Hematopoietic multipotent progenitor cell (in vitro differentiated cells): ENCODE results near the gene CELA3B. TPM values are rescaled to one million over a fixed set of nuclear protein-coding genes. Genes with fewer than 3 reads are reported as not detected.
"Not testable (repeated sequence)": the region's sequence is repeated elsewhere in the genome, so short reads cannot be mapped to it uniquely, and the experiment has no call there.

ENCODE experiments used
- DNase-seq, 3 donors: peaks; one replicate each; pipeline ENCODE4 v3.0.0-alpha.2; 2011 to 2015; ENCODE audit warnings: low read depth in 2 of 3, low spot score in 2 of 3
- total RNA-seq: library from RNA; depleted of rRNA; stranded (reverse); fragments of >200 nt; gene quantifications from one replicate; pipeline ENCODE4 v1.2.3, GENCODE V29; 2012

CELA3B gene
- total RNA-seq, 1 donor: not detected

DNA sequence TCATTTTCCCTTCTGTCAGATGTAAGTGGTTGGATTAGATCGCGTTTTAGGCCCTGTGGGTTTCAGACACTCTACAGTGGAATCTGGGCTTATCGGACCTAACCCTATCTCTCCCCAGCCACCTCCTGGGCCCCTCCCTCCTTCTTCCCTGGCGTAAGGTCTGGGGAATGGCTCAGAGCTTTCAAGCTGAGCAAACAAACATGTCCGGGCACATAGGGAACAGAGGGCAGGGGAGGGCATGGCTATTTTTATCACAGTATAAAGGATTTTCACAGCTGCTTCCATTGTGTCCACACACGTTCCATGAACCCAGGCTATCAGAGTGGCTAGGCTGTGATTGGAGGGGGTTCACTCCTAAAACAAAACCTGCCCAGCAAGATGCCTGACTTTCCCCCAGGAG, 2.1 kb upstream of the CELA3B start:
- not testable (repeated sequence) for DNase-seq

GRCh38 chr1:21975296-21975695, 1.5 kb upstream of the CELA3B start:
- not testable (repeated sequence) for DNase-seq

DNA sequence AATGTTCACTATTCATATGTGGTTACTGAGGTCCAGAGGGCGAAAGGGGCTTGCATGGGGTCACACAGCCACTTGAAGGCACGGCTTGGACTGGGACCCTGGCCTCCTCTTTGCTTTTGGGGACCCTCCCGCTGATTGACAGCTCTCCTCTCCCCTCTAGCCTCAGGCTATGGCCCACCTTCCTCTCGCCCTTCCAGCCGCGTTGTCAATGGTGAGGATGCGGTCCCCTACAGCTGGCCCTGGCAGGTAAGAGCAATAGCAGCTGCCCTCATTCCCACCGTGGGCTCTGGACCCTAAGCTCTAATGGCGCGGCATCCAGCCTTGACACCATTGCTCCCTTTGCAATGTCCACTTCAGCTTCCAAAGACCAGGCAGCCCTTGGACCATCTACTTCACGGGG, 1.4 kb downstream of the CELA3B start:
- not testable (repeated sequence) for DNase-seq

DNA sequence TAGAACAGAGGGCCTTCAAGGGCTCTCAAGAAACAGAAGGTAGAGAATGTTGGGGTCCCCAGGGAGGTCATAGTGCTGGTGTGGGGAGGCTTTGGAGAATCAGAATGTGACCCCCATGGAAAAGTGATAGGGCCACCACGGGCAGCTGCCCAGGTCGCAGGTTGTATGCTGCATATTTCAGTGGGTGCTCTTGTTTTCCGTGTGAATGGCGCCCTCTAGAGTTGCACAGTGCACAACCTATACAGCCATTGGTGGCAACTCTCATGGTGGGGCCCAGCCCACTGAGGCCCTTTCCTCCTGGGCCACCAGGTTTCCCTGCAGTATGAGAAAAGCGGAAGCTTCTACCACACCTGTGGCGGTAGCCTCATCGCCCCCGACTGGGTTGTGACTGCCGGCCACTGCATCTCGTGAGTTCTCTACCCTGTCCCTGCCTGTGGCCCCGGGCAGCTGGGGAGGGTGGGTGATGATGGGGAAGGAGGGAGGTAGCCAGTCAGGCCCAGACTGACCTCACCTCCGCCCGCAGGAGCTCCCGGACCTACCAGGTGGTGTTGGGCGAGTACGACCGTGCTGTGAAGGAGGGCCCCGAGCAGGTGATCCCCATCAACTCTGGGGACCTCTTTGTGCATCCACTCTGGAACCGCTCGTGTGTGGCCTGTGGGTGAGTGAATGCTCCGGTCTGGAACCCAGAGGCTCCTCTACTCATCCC, 3.8 kb downstream of the CELA3B start:
- not testable (repeated sequence) for DNase-seq

- not testable (repeated sequence) for DNase-seq
Observed at GRCh38 chr1:21981253-21981652, 4.4 kb downstream of the CELA3B start.

DNA sequence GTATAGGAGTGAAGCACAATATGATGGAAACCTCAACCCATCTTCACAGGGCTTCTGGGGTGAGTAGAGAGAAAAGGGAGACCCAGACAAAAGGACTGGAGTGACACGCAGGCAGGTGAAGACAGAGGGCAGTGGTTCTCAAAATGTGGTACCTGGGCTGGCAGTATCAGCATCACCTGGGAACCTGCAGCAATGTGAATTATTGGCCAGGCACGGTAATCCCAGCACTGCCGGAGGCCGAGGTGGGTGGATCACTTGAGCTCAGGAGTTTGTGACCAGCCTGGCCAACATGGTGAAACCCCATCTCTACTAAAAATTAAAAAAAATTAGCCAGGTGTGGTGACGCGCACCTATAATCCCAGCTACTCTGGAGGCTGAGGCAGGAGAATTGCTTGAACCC, 5.3 kb downstream of the CELA3B start:
- not testable (repeated sequence) for DNase-seq

- not testable (repeated sequence) for DNase-seq
Observed at GRCh38 chr1:21983539-21983938, 6.7 kb downstream of the CELA3B start.

GRCh38 chr1:21985893-21986292, 9.1 kb downstream of the CELA3B start:
- not testable (repeated sequence) for DNase-seq

GRCh38 chr1:21986386-21986785, 9.6 kb downstream of the CELA3B start:
- DNase-seq: not testable (repeated sequence)

DNA sequence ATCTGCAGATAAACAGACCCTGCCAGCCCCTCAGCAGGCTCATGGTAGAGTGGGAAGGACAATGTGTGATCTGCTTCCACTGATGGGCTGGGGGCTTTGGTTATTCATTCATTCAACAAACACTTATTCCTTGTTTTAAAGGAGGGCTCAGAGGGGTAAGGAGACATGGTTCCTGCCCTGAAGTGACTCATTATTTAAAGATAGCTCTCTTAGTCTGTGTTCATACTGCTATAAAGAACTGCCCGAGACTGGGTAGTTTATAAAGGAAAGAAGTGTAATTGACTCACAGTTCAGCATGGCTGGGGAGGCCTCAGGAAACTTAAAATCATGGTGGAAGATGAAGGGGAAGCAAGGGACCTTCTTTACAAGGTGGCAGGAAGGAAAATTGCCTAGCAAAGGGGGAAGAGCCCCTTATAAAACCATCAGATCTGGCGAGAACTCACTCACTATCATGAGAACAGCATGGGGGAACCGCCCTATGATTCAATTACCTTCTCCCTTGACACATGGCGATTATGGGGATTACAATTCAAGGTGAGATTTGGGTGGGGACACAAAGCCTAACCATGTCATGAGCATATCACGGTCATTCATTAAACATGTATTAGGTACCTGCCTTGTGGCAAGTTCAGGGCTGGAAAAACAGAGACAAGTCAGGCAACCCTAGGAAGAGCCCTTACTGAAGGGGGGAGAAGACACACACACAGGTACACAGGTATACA, 13.0 kb downstream of the CELA3B start:
- not testable (repeated sequence) for DNase-seq

GRCh38 chr1:21992186-21992585, 15.4 kb downstream of the CELA3B start:
- DNase-seq: not testable (repeated sequence)

DNA sequence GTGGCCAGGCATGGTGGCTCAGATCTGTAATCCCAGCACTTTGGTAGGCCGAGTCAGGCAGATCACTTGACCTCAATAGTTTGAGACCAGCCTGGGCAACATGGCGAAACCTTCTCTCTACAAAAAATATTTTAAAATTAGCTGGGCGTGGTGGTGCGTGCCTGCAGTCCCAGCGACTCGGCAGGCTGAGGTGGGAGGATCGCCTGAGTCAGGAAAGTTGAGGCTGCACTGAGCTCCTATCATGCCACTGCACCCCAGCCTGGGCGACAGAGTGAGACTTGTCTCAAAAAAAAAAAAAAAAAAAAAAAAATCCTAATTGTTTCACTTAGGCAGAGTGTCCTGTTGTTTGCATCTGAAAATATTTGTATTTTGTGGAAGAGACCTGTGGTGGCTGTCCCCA, 17.9 kb downstream of the CELA3B start:
- not testable (repeated sequence) for DNase-seq

DNA sequence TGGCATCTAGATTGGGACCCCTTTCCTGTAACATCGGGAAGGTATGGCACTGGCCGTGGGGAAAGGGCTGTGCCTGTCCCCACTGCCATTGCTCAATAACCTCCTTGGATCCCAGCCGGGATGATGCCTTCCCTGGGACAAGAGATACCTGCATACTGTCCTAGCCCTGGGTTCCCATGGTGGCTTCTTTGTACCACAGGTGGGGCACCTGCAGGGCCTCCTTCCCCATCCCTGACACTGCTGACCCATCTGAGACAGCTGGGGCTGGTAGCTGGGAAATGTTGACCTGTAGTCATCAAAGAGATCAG, 19.8 kb downstream of the CELA3B start:
- not testable (repeated sequence) for DNase-seq

DNA sequence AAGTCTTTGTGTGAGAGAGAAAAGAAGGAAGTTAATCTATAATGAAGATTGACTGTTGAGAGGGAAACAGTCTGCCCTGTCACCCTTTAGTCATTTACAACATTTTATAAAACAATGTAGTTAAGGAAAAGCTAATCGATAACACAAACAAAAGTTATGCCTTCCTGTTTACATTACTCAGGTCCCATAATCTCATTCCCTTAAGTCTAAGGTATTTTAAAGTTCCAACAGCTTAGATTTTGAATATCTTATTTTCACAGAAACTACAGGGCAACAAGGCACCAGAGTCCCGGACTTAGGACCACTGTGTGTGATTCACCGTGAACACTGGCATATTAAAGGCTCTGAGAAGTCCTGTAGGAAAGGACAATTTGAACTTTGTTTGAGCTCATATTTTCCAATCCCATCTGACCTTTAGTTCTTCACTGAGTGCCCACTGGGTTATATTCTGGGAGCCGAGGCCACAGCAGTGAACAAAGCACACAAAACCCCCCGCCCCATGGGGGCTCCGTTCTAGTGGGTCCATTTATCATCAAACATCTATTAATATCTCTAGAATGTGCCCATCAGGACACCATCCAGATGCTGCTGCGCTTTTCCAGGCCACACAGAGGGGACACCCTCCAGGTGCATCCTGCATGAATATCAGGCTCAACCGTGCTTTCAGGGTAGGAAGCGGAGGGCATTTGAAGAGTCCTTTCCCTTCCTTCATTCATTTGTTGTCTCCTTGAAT, 21.2 kb downstream of the CELA3B start:
- DNase-seq: peak in 1 of 3 donors; percentile 21

- not testable (repeated sequence) for DNase-seq
Observed at GRCh38 chr1:21998624-21999294, 21.9 kb downstream of the CELA3B start.

DNA sequence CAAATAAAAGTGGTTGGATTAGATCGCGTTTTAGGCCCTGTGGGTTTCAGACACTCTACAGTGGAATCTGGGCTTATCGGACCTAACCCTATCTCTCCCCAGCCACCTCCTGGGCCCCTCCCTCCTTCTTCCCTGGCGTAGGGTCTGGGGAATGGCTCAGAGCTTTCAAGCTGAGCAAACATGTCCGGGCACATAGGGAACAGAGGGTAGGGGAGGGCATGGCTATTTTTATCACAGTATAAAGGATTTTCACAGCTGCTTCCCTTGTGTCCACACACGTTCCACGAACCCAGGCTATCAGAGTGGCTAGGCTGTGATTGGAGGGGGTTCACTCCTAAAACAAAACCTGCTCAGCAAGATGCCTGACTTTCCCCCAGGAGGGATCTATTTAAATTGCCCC, 22.8 kb downstream of the CELA3B start:
- DNase-seq: not testable (repeated sequence)

DNA sequence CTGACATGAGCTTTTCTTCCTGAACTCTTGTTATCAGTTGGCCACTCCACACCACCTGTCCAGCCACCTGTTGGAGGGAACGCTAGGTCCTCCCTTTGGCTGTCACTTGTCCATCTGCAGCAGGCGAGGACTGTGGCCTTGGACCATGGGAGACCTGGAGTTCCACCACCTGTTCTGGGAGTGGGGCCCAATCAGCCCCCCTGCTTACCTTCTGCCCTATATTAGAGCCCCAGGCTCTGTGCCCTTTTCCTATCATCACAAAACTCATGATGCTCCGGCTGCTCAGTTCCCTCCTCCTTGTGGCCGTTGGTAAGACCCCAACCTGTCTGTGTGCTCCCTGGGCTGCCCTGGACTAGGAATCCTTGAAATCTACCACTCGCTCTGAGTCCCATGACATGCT, 24.6 kb downstream of the CELA3B start, which contains the start of gene CELA3A:
Gene CELA3A, plus strand, starts transcription at position 249 of the 400 bp plus-strand sequence. Its CDS starts 18 bp downstream, at position 267.
- no peak for DNase-seq

DNA sequence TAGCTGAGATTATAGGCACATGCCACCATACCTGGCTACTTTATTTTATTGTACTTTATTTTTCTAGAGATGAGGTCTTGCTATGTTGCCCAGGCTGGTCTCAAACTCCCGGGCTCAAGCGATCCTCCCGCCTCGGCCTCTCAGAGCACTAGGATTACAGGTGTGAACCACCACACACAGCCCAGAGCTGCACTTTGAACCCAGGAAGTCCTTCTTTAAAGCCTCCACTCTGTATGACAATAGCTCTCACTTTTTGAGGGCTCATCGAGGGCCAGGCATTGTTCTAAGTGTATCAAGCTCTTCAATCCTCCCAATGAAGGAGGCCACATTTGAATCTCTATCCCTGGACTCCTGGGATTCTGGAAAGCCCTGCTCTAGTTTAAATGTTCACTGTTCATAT, 25.6 kb downstream of the CELA3B start:
- DNase-seq: not testable (repeated sequence)

DNA sequence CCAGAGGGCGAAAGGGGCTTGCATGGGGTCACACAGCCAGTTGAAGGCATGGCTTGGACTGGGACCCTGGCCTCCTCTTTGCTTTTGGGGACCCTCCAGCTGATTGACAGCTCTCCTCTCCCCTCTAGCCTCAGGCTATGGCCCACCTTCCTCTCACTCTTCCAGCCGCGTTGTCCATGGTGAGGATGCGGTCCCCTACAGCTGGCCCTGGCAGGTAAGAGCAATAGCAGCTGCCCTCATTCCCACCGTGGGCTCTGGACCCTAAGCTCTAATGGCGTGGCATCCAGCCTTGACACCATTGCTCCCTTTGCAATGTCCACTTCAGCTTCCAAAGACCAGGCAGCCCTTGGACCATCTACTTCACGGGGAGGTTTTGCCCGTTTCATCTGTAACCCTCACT, 26.1 kb downstream of the CELA3B start:
- DNase-seq: not testable (repeated sequence)

GRCh38 chr1:22003959-22004358, 27.1 kb downstream of the CELA3B start:
- DNase-seq: not testable (repeated sequence)
